GM13976 (cell line): ENCODE measurements around the gene WDR7.

Source experiments
- DNase-seq: peaks from one replicate; pipeline ENCODE4 v3.0.0; 2012; ENCODE audit warnings: low spot score
- CTCF ChIP-seq: IDR thresholded peaks from 2 replicates; pipeline ENCODE4 v1.5.1; 2012; ENCODE audit warnings: borderline replicate concordance, mild to moderate bottlenecking; ENCODE audit not compliant: insufficient read depth; ENCODE audit errors: extremely low read depth, missing control alignments, control extremely low read depth
- in situ Hi-C: fragments of 300-500 bp; cut with MboI; formaldehyde crosslinking; loops from one replicate; pipeline ENCODE4 v1.12.0; 2022; ENCODE audit warnings: low sequenced_read_pairs, mixed read lengths, inconsistent platforms; ENCODE audit not compliant: unreplicated experiment

WDR7 gene

DNA sequence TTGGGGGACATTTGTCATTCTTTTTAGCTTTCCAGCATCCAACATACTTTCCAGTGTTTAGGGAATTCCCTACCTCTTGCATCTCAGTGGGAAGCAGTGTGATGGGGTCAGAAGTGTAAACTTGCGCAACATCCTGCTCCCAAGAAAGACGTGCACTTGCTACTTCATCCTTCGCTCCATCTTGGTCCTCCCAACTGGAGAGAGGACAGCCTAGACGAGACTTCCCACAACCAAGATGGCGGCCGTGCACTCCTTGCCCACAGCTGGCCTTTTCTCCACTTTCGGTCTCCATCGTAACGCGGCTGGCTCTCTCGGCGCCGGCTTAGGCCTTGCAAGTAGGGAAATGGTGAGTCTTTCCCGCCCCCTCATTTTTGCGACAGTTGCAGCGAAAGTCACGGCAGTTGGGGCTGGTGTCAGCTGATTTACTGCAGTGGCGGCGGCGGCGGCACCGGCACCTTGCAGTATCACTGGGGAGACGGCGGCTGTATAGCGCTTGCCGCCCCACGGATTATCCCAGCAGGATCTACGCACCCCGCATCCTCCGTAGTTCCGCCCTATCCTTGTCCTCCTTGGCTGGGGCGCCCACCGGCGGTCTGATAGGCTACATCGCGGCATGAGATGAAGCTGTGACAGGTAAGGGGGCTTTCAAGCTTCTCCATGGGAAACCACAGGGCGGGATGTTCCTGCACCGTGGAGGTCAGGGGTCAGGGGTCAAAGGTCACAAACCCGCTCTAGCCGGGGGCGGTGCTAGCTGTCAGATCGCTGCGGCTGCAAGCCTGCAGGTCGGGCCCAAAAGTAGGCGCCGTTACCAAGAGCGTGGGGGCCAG, at the start of gene WDR7:
Gene WDR7 (plus strand): TSS at position 416 of the 827 bp plus-strand sequence. CDS start 21,157 bp downstream, outside the sequence.
- DNase-seq, result peak; percentile 83
- no peak for TF ChIP-seq CTCF
- in situ Hi-C loops, result no loop called here

GRCh38 chr18:56606618-56607017, 44.5 kb upstream of the WDR7 start:
- in situ Hi-C loops, result no loop called here
- TF ChIP-seq CTCF, result no peak
- no peak for DNase-seq

DNA sequence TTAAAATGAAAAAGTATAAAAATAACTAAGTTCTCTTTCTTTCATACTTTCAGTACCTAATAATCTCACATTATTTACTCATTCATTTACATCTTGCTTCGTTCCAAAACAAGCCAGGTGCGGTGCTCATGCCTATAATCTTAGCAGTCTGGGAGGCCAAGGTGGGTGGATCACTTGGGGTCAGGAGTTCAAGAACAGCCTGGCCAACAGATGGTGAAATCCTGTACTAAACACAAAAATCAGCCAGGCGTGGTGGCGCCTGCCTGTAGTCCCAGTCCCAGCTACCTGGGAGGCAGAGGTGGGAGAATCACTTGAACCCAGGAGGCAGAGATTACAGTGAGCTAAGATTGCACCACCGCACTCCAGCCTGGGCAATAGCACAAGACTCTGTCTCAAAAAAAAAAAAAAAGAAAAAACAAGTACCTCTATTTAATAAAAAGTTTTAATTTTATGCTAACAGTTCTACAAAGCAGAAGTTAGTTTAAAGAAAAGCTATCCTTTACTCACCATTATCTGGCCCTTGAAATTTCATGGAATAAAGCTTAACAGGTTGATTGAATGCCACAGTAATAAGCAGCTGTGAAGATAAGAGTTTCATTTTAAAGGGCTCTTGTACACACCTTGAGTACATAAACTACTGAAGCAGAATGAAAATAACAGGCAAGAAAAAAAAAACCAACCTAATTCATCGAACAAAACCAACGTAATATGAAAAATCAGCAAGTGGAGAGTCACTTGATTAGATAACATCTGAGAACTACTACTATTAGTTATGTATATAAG, 35.2 kb upstream of the WDR7 start:
- in situ Hi-C loops, result no loop called here
- no peak for TF ChIP-seq CTCF
- DNase-seq, result no peak

DNA sequence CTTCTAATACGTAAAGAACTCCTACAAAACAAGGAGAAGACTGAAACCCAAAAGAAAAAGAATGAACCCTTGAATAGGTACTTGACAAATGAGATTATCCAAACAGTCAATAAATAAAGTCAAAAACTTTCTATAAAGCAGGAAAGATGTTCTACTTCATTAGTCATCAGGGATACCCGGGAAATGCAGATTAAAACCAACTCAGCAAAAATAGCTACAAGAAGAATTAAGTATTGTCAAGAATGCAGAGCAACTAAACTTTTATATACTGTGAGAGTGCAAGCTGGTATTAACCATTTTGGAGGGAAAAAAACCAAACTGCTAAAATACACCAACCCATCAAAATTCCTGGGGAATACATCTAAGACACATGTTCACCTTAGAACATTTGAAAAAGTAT, 23.2 kb upstream of the WDR7 start:
- in situ Hi-C loops, result no loop called here
- no peak for TF ChIP-seq CTCF
- no peak for DNase-seq

- no peak for TF ChIP-seq CTCF
- no peak for DNase-seq
- in situ Hi-C loops, result no loop called here
Measured at GRCh38 chr18:56632070-56633022, 18.8 kb upstream of the WDR7 start.

- in situ Hi-C loops, result no loop called here
- no peak for TF ChIP-seq CTCF
- DNase-seq, result no peak
Measured at GRCh38 chr18:56635007-56635406, 16.2 kb upstream of the WDR7 start.
